GM21526 (cell line): ENCODE measurements around the gene AP1AR.

Source experiments
- ATAC-seq: cut with Tn5 transposase; IDR thresholded peaks from one replicate; pipeline ENCODE4 v1.9.1; 2021; ENCODE audit warnings: moderate library complexity; ENCODE audit not compliant: unreplicated experiment, low FRiP score

AP1AR gene

DNA sequence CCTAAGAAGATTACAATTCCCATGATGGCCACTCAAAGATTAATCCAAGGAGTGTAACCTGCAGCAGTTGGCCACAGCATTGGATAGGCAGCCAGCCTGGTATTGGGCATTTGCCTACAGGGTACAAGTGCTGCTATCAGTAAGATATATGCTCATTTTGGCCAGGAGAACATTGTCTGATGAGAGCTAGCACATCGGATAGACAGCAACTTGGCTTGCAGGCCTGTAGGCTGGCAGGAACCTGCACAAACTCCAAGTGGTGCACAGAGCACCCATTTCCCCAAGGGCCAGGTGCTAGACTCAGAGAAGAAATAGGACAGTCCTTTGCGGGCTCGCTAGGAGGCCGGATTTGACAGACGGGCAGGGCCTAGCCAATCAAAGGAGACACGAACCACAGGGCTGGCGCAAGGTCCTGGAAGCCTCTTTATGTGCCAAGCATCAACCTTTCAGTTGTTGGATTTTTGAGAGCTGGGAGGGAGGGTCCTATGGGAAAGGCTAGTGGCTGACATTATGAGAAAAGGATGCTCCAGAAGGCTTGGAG, 11.7 kb upstream of the AP1AR start:
- ATAC-seq: no peak

DNA sequence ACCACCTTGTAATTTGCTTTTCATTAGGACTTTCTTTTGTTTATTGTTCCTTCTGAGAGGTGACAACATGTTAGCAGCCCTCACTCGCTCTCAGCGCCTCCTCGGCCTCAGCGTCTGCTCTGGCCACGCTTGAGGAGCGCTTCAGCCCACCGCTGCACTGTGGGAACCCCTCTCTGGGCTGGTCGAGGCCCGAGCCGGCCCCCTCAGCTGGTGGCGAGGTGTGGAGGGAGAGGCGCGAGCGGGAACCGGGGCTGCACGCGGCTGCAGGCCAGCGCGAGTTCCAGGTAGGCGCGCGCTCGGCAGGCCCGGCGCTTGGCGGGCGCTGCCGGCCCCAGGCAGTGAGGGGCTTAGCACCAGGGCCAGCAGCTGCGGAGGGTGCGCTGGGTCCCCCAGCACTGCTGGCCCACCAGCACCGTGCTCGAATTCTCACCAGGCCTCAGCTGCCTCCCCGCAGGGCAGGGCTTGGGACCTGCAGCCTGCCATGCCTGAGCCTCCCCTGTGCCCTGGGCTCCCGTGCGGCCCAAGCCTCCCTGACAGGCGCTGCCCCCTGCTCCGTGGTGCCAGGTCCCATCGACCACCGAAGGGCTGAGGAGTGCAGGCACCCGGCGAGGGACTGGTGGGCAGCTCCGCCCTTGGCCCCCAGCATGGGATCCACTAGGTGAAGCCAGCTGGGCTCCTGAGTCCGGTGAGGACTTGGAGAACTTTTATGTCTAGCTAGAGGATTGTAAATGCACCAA, 9.2 kb upstream of the AP1AR start:
- no peak for ATAC-seq

DNA sequence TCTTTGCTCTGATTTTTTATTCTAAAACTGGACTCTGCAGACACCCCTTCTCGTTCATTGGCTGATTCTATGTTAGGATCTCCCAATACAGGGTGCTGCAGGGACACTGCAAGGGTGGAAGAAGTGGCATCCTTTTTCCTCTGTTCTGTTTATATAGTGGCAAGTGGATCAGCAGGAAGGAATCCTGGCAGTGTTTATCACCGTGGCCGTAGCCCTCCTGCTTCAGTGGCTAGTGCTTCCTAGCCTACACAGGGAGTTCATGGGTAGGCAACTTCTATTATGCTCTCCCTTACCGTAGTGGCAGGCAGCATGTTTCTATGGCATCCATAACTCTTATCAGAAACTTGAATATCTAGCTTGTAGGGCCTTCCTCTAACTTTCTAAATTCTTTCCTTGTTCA, 6.4 kb upstream of the AP1AR start:
- ATAC-seq: no peak

DNA sequence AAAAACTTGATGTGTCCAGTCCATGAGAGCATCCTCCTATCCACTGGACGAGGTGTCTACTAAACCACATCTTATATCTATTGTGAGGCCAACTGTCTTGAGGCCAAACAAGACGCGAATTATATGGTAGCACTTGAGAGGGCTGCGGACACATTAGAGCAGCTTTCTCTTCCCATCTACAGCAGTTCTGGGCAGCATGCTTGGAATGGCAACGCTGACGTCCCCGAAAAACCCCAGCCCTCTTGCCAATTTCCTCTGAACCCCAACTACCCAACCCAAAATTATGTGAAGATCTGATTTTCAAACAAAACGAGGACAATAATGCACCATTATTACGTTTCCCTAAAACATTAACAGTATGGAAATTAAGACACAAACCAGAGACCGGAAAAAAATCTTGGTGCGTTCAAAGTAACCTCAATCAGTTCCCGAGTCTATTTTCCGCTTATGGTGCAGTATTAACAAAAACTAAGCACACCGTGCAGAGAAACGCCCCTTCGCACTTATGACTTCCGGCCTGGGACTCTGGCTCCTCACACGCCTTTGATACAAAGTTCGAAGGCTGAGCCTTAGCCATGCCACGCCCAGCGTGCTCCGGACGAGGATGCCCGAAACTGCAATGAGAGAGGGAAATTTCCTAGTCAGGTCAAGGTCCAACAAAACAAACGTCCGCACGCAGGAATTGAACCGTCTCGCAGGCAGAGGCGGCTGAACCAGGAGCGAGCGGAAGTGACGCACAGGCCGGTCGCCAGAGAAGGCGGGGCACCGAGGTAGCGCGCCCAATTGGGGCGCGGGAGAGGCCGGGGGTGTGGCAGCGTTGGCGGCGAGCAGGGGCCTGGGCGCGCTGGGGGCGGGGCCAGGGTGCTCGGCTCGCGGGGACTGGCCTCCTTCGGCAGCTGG, 458 bp upstream of the AP1AR start:
- ATAC-seq: peak; percentile 86

DNA sequence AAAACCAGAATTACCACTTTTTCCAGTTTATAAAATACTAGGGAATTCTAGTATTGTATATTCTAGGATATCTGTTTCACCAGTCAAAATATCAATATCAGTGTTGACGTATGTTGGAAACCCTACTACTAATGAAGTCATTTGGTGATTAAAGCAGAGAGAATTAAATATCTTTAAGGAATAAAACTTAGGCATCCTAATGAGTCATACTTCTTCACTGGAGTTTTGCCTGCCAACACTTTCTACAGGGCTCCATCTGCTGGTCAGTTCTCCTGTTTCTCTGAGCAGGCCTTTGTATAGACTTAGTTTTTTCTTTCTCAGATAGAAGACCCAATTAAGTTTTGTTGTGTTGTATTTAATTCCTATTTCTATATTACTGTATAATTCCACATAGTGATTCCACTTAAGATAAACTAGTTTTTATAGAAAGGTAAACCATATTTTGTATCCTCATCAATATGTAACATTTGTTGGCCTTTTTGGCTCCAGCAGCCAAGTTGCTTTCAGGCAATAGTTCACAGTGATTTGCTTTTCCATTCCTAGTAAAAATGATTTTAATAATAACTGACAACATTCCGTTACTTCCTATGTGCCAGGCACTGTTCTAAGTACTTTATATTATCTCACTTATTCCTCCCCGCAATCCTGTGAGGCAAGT, 3.5 kb downstream of the AP1AR start:
- ATAC-seq: no peak

DNA sequence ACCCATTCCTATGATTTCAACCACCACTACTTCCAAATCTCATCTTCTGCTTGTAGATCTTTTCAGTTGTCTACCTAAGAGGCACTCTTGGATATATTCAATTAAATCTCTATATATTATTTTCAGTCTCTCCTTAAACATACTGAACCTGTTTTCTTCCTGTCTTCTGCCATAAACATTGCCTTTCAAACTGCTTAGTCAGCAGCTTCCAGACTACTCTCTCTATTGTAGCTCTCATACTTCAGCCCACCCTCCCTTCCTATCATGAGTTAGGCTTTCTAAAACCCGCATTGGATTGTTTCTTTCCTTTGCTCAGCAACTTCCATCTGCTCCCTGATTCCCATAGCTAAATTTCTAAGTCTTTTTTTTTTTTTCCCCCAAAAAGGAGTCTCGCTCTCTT, 4.5 kb downstream of the AP1AR start:
- ATAC-seq: no peak

DNA sequence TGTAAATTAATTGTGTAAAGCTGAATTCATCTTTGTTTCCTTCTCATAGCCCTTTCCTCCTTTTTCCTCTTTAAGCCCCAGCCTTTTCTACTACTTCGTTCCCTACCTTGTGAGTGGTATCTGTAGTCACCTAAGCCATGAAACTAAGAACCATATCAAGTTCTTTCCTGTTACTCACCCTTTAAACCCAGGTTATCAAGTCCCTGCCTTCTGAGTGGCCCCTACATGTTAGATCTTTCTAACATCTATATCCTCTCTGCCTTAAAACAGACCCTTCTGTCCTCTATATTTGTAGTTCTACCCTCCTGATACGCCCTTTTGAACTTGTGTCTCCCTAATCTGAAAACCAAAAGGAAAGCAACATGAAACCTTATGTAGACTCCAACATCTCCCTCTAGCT, 7.2 kb downstream of the AP1AR start:
- no peak for ATAC-seq

DNA sequence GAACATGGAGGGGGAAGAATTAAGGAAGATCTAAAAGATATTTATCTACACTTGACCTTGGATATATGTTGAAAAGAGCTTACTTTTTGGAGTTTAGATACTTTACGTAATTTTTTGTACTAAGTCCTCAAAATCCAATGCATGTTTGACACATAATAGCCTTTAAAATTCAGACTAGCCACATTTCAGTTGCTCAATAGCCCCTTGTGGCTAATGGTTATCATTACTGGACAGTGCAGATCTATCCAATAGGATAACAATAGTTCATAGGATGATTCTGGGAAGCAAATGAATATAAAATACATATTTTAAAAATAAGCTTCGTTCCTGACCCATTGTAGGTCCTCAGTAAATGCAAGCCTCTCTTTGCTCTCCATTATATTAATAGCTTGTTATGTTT, 13.8 kb downstream of the AP1AR start:
- ATAC-seq: no peak

DNA sequence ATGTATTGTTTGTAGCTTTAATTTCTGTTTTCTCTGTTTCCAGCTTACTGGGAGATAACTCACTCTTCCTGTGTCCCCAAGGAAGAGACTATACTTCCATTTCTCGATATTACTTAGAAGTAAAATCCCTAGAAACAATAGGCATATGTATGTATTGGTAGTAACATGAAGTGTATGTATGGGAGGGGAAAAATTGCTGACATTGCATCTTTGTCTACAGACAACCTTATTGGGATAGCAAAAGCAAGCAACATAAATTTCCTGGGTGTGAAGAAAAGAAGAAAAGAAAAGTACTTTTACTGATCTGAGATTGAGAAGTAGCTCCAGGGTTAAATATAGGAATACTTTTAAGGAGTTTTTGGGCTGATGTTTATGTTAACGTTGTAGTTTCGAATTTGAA, 15.4 kb downstream of the AP1AR start:
- ATAC-seq: no peak

DNA sequence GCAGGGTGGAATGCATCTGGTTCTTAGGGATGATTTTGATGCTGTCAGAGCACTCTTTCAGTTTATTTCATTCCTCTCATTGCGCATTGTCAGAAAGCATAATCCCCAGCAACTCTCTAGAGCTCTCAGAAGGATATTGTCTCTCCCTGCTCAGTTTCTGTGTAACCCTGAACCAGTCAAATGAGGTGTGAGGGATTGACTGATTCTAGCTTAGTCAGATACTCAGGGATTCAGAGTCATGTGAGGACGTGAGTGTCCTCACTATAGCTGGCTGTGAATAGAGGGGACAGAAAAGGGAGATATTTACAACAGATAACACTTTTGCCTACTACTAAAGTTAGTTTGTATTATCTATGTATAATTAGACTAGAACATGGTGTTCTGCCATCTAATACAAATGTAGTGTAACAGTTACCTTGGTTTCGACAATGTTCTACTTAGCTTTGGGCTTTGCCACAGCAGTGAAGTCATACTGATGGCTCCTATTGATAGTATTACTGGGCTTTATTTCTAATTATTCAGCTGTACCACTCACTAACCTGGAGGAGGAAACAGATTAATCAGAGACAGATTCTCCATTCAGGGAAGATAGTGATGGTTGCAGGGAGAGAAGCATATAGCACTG, 19.5 kb downstream of the AP1AR start:
- no peak for ATAC-seq

DNA sequence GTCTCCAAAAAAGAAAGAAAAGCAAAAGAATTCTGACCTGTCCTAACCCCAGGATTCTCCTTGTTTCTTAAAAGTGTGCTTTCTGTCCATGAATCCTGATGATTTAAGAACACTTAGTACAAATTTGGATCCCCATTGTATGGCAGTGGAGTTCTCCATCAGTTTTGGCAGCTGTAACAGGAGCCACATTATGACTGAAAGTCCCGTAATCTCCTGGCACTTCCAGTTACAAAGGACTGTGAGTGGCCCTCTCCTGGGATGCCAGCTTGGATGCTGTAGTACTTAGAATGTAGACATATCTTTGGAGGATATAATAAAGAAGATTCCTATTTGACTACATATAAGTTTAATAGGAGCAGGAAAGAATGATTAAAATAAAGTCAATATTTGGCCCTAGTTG, 20.6 kb downstream of the AP1AR start:
- ATAC-seq: no peak

DNA sequence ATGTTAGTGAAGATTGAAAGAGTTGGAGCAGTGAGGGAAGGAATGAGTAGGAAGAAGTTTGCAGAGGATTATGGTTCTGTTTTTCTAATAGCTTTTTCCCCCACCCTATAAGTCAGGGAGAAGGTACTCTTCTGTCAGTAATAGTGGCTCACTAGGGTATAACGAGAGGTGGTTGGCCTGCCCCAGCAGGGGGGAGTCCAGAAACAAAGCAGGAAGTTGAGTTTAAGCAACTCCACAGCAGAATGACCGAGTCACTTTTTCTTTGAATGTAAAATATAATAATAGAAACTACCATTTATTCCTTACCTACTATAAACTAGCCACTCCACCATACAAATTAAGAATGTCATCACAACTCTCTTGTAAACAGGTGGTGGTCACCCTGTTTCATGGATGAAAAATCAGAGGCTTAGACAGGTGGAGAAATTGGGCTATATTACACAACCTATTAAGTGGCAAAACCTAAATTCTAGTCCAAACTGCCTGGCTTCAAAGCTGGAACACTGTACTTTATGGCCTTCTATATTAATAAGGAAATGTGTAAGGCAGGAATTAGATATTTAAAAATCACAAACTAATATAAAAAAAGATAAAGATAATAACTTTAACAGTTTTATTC, 21.9 kb downstream of the AP1AR start:
- peak; percentile 64 for ATAC-seq

DNA sequence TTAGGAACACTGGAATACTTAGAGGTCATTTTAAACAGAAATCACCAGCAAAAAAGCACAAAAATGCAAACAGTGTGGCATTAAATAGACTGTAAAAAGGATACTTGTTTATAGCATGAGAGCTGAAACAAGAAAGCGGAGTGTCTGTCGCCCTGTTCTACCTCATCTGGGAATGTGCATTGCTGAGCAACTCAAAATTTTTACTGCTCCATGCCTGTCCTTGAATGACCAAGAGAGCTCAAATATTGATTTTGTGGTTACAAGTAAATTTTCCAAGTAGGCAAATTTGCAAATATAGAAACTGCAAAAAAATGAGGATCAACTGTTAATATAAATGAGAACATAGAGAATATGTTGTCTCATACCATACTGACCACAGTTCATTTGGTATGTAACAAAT, 25.5 kb downstream of the AP1AR start:
- ATAC-seq: no peak

DNA sequence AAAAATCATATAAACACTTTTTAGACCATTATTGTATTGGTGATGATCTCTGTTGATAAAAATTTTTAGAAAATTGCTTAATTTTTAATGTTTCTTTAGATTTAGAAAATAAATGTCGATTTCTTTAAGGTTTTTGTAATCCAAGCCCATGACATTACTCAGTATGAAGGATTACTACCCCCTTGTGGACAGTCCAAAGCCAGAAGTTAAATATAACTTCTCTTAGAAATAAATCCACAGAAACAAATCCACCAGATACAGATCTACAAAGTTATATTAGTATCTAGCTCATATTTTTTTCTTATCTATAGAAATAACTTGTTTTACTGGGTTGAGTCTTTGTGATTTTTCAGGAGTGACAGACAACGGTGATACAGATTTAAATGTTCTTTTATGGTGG, 35.2 kb downstream of the AP1AR start:
- ATAC-seq: no peak

DNA sequence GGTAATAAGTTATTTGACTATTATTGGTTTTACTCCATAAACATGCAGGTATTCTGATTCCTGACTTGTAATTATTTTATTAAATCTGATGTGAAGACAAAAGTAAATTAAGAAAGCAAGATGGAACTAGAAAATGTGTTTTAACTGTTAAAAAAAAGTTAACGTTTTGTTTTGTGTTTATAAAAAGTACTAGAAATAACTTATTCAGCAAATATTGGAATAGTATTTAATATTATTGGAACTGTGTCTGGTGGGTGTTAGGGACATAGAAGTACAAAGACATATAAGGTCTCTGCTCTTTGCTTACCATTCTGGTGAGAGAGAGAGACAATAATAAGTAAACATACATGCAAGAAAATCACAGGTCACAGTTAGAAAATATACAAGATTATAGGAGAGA, 38.5 kb downstream of the AP1AR start:
- no peak for ATAC-seq

DNA sequence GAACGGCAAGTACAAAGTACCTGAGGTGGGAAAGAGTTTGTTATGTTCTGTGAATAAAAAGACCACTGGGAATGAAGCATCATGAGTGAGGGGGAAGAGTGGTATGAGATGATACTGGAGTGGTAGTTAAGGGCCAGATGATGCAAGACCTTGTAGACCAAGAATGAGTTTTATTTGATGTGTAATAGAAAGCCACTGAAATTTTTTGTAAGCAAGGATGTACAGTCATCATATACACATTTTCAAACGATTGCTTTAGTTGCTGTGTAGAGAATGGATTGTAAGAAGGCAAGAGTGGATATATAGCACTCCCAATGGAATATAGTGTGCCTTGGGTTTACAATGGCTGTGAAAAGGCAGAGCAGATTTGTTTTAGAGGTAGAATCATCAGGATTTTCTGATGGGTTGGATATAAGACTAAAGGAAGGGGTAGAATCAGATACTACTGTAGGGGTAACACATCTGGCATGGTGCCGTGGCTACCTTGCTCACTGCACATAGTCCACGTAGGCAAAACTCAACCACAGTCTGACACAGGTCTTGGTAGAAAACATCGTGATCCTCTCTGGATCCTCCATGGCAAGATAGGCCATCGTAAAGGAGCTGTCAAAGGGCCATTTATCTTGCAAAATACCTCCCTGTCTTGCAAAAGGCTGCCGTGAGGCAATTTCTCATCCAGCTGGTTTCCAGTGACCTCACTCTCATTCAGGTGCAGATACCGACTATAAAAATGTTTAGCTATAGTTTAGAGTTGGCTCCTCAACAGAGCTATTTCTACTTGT, 39.2 kb downstream of the AP1AR start:
- no peak for ATAC-seq

DNA sequence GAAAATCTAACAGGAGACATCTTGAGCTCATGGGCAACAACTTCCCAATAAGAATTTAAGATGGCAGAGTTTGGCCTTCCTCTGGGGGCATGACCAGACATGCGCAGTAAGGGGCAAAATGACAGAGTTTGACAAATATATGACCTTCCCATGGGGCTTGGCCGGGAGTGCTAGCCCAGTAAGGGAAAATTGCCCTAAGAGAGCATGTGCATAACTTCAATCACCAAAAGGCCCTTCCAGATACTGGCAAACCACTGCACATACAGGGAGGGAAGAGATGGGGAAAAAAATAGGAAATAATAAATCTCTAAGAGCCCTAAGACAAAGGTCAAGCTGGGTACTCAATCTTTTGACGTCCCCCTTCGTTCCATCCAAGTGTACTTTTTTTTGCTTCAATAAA, 40.7 kb downstream of the AP1AR start:
- ATAC-seq: no peak

DNA sequence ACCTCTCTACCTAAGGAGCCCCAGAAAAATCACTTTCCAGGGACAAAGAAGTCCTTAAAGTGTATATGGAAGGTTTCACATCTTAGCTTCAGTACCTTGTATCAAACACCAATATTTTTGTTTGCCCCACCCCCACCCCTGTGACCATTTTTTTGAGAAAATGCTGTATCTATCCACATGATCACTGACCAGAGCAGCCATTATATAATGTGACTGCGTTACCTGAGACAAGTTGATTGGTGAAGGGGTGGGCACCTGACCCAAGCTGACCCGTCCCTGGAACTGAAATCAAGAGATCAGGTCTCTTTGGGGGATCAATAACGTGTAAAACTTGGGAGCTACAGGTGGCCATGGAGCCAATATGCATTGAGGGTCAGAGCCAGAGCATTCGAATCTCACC, 43.4 kb downstream of the AP1AR start:
- no peak for ATAC-seq

DNA sequence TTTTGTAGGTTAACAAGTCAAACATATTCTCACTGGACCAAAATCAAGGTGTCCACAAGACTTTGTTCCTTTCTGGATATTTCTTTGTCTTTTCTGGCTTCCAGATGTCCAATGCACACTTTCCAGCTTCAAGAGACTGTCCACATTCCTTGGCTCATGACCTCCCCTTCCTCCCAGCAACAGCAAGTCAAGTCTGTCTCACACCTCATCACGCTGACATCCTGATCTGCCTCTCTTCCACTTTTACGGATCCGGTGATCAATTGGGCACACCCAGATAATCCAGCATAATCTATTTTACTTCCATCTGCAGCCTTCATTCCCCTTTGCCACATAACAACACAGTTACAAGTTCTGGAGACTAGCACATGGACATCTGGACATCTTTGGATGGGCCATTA, 44.5 kb downstream of the AP1AR start:
- no peak for ATAC-seq

DNA sequence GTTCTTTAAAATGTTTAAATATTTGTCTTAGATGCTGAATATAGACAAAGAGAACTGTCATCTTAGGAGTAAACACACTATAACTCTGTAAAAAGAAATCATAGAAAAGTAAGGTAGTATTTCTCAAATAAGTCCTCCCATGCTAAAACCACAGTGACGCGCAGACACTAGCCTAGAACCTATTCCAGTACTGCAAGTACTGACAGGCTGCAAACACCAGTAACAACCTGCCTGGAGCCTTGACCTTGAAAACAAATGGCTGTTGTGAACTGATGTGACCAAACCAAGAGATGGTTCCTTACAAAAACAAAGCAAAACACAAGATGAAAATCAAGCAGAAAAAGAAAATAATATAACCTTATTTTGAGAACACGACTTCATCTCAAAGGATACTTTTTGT, 45.6 kb downstream of the AP1AR start:
- no peak for ATAC-seq
